Embryonic facial prominence (tissue), 1 donor: Measurements from ENCODE around the gene NINL.

ENCODE experiments used
- DNase-seq: peaks from one replicate; pipeline ENCODE4 v3.0.0-alpha.2; 2016; ENCODE audit errors: extremely low spot score

NINL gene

DNA sequence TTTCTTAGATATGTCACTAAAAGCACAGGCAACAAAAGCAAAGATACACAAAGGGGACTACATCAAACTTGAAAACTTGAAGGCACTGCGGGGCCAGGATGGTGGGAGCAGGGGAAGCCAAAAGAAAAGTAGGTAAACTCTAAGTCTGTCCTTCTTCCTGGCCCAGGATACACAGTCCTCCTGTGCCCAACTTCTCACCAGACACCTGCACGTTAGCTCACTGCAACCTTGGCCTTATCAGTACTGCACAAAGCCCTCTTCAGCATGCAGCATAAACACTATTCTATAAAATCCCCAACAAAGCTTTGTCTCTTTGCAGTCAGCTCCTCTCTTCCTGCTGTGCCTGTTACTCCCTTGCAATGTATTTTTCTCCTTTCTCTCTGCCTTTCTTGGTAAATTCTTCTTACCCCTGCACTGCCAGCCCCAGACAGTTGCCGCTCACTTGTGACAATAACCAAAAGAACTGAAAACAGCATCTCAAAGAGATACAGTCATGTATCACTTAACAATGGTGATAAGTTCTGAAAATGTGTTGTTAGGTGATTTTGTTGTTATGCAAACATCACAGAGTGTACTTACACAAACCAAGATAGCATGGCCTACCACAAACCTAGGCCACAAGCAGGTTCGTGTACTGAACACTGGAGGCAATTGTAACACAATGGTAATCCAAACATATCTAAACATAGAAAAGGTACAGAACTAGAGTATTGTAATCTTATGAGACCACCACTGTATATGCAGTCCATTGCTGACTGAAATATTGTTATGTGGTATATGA, 51.2 kb downstream of the NINL start:
- no peak for DNase-seq

DNA sequence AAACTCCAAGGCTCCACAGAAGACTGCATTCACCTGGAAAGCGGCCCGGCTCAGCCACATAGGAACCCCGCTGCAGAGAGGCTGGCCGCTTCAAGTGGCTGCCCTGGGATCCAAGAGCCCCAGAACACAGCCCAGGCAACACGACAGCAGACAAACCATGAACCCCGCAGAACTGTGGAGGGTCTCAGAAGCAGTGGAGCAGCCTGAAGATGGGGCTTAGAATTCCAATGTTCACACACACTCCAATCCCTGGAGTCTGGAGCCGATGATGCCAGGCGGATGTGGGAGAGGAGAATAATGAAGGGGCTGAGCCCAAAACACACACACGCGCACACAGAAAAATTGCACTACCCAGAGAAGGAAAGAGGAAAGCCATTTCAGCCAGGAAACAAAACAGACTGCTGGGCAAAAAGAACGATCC, 52.4 kb downstream of the NINL start:
- DNase-seq = no peak

DNA sequence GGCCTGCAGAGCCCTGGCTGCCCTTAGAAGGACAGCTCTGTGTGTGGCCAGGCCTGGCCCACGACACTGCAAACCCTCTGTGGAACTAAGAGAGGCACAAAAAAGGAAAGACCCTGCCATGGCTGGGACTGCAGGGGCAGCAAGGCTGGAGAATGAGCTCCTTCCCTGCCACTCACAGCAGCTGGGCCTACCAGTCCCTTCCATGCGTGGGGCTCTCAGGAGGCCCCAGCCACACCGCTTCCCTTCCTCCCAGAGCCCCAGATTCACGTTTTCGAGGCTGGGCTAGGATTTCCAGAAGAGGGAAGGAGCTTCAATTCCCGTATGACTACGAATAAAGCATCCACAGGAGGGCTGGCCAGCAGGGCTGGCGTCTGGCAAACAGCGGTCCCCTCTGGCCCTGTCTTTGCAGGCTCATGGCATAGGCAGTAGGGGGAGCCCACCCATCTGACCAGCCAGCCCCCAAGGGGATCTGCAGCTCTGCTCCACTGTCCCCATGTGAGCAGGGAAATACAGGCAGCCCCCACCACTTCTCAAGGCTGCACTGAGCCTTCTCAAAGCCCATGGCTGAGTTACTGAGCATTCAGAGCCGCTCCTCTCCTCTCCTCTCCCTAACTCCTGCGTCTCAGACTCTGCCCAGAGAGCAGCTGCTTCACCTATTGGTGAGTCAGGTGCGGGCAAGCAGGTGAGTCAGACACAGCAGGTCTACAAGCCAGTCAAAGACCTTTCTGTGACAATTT, 53.1 kb downstream of the NINL start:
- no peak for DNase-seq

DNA sequence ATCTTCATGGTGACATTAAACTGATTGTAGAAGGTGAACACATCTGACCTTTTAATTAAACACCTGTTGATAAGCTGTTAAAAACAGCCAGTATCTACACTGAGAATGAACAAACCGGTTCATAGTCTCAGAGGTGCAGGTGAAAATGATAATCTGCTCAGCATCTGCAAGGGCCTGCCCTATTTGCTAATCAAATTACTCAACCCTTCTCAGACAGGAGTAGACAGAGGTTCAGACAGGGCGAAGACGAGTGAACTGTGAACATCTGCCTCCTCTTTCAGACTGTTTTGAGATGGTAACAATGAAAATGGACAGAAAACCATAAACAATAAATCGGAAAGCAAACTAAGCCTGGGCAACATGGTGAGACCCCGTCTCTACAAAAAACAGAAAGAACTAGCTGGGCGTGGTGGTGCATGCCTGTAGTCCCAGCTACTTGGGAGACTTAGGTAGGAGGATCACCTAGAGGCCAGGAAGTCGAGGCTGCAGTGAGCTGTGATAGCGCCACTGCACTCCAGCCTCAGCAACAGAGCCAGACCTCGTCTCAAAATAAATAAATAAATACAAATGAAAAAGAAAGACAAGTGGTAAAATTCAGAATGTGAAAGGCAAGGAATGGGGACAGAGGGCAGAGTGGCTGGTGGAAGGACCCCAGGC, 55.9 kb downstream of the NINL start:
- DNase-seq = no peak

DNA sequence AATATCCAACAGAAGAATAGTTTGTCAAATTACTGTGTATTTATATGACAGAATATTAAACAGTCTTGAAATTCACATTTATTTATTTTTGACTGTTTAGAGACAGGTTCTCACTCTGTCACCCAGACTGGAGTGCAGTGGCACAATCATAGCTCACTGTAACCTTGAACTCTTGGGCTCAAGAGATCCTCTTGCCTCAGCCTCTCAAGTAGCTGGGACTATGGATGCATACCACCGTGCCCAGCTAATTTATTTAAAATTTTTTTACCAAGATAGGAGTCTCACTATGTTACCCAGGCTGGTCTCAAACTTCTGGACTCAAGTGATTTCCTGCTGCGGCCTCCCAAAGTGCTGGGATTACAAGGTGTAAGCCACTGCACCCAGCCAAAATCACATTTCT, 57.4 kb downstream of the NINL start:
- DNase-seq = no peak

DNA sequence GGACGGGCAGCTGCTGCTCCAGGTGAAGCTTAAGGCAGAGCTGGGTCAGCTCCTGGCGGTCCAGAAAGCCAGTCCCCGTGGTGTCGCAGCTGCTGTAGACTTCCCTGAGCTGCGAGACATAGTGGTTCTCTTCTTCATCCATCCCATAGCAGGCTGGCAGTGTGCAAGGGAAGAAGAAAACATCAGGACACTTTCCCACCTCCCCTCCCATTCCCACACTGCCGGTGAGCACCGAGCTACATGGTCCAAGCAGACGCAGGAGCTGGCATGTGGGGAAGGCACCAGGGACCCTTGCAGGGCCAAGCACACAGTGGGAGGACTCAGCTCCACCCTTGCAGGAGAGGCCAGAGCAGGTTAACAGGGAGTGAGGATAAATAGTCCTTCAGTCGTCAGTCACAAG, 58.9 kb downstream of the NINL start:
- no peak for DNase-seq

DNA sequence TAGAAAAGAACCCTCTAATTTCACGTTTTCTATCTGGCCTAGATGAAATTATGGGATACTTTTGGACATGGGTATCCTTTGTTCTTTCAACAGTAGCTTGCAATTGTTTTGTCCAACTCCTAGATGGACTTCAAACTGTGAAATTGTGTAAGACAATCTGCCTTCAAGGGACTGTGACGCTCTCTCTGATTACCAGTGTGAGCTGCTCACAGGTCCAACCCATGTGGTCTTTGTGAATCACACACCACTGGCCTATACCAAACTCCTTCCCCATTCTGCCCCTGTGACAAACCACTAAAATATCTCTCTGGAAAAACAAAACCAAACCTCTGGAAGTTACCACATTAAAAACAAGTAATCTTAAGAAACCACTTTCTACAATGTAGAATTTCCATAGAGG, 59.5 kb downstream of the NINL start:
- DNase-seq = no peak

DNA sequence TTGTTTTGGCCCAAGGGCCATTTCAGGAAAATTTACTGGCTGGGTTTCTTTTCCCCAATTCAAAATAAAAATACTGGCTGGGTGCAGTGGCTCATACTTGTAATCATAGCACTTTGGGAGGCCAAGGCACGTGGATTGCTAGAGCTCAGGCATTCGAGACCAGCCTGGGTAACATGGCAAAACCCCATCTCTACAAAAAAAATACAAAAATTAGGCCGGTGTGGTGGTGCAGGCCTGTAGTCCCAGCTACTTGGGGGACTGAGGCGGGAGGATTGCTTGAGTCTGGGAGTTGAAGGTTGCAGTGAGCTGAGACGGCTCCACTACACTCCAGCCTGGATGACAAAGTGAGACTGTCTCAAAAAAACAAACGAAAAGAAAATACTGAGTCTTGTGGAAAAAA, 60.0 kb downstream of the NINL start:
- DNase-seq = no peak

DNA sequence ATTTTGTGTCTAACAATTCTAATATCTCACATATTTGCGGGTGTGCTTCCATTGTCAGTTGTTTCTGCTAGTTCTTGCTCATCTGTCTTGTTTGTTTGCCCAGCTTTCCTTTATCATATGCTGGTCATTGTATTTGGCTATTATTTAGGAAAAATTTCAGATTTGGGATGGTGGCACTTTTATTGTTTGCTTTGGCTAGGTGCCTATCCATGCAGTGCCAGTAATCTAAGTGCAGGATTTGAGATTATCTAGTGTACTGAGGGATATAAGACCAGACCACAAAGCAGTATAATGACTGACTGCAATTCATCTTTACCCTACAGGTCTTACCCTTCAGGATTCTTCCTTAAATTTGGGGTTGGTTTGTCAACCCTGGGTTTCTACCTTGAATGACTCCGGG, 63.9 kb downstream of the NINL start:
- DNase-seq = no peak

DNA sequence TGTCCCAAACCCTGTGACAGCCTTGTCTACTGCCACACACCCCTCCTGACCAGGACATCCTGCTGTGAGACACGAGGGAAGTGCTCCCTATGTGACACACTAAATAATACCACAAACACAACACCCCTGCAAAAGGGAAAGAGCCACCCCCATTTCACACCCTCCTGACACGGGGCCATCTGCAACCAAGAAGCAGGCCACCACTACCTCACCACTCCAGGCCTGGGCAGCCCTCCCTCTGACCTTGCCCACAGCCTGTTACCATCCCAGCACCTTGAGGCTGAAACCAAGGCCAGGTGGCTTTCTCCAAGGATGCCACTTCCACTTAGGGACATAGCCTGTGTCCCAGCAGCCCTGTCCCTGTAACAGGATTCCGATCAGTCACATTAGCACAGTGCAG, 68.2 kb downstream of the NINL start:
- DNase-seq = no peak

DNA sequence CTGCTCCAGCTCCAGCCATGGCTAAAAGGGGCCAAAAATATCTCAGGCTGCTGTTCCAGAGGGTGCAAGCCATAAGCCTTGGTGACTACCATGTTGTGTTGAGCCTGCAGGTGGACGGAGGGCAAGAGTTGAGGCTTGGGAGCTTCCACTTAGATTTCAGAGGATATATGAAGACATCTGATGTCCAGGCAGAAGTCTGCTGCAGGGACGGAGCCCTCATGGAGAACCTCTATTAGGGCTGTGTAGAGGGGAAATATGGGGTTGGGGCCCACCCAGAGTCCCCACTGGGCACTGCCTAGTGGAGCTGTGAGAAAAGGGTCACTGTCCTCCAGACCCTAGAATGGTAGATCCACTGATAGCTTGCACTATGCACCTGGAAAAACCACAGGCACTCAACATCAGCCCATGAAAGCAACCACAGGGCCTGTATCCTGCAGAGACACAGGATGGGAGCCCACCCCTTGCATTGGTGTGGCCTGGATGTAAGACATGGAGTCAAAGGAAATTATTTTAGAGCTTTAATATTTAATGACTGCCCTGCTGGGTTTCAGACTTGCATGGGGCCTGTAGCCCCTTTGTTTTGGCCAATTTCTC, 70.5 kb downstream of the NINL start:
- DNase-seq = no peak

DNA sequence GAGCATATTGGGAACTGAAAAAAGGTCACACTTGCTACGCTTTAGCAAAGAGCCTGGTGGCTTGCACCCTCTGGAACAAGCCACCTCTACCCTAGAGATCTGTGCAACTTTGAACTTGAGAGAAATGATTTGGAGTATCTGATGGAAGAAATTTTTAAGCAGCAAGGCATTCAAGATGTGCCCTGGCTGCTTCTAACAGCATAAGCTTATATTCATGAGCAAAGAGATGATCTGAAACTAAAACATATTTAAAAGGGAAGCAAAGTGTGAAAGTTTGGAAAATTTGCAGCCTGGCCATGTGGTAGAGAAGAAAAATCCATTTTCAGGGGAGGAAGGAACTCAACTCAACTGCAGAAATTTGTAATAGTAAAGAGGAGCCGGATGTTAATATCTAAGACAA, 71.1 kb downstream of the NINL start:
- DNase-seq = no peak

DNA sequence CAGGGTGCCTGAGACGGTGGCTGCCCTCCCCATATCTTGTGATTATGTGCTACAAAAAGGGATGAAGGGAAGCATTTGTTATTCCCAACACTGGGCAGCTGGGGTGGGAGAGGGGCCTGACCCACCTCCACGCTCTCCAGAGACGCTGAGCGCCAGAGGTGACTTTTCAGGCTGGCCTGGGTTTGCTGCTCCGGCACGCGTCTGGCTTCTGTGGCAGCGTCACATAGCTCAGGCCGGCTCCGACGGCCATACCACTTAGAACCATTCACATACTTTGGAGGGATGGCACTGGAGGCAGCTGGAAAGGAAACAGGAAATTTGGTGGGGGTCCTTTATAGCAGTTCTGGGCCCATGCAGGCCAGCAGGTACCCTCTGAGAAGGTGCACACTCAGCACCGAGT, 72.6 kb downstream of the NINL start:
- no peak for DNase-seq

DNA sequence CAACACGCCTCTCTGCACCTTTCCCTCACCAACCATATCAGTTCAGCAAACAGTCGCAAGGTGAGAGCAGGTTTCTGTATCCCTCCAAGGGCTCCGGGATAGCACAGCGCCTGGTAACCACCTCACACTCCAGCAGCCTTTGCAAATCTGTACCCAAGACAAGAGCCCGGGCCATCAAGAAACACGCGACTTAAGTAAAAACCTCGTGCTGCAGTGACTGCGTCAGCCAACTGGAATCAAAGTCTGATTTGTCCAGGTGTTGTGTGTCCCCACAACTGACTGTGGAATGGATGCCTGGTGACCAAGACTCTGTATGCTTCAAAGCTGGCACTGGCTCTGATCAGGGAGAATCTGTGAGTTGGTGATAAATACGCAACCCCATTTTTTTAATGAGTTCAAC, 74.1 kb downstream of the NINL start:
- no peak for DNase-seq

DNA sequence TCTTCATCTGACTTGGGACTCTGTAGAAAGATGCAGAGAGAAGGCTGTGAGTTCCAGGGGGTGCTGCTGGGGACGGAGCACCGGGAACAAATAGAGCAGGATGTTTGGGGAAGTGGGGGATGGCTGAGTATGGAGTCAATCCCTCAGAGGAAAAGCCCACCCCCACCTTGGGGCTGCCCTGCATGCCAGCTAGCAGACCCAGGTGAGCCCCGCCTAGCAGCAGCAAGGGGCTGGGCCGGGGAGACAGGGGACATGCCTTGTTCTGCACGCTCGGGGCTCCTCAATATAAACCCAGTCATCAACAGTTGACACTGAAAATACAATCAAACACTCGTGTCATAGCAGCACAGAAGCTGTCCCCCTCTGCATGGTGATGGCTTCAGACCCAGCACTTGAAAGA, 74.6 kb downstream of the NINL start:
- DNase-seq = no peak

DNA sequence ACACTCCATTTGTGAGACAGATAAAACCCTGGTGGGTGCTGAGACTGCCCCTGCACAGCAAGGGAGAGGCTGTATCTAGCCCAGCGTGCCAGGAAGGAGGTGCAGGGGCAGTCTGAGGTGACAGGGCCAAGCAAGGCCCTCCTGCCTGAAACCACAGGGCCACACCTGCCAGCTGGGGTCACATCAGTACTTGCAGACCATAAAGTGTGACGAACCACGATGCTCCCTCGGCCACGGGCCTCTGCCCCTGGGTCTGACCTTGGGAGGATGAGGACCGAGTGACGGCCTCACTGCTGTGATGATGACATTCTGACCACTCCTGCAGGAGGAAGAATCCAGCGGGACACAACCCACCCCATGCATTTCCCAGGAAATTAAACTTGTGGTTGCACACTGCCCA, 75.1 kb downstream of the NINL start:
- no peak for DNase-seq

DNA sequence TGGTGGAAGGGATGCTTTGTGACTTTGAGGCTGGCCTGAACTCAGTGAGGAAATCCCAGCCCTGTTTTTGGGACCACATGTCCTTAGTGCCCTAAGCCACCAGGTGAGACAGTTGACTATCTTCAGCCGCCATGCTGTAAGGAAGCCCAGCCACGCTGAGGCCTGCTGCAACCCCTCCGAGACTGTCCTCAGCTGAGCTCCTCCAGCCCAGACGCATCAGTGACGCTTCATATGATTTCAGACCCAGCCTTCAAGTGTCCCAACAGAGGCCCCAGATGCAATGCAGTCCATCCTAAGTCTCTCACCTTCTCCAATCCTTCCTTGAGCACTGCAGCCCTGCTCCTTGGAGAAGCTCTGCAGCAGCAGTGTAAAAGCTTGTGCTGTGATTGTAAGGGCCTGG, 76.2 kb downstream of the NINL start:
- no peak for DNase-seq

DNA sequence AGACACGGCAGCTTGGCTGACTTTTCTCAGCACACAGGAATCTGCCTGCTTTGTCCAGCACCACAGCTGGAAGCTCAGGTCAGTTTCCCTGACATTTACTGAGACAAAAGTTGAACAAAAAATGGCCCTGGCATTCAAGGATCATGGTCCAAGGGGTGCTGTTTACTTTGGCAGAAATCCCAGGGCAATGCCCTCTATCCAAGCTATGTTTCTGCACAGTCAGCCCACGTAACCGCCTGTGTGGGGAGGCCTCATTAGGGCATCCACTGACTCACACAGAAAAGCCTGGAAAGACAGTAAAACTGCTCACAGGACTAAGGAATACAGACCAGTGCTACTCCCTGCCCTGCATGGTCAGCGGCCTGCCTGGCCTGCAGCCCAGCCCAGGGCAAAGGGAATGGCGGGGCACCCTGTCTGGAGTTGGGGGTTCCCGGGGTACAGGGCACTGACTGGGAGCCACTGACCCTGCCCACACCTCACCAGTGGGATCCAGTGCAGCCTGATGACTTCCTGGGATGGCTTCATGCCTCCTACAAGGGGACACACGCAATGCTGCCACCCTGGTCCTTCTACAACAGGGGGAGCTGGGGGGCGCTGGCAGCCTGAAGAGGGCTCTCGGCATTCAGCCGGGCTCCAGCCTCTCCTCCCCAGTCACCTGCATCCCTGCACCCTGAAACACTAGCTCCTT, 77.1 kb downstream of the NINL start:
- DNase-seq = no peak

DNA sequence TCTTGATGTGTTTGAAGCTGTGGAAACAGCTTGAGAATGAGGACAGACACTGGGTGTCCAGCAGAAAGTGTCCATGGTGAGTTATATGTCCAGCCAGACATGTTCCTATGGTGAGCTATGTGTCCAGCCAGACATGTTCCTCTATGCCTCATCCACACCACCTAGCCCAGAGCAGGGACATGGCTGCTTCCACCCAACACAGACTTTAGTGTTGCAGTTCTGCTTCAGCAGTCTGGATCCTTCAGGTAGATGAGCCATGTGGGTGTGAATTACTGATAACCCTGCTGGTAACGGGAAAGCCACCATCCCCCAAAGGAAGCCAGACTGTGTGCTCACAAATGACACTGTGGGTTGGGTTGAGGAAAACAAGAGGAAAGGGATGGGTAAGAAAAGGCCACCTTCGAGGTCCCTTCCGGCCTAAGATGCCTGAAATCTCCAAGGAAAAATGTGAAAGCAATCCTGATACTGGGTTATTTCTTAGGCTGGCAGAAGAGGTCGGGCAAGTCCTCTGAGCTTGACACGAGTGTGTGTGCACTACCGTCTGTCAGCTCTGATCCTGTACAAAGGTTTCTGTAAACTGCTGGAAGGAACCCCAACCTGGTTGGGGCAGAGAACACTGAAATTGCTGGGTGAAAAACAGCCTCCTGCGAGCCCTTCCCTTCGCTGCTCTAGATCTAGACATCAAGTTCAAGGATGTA, 77.8 kb downstream of the NINL start:
- DNase-seq = no peak

DNA sequence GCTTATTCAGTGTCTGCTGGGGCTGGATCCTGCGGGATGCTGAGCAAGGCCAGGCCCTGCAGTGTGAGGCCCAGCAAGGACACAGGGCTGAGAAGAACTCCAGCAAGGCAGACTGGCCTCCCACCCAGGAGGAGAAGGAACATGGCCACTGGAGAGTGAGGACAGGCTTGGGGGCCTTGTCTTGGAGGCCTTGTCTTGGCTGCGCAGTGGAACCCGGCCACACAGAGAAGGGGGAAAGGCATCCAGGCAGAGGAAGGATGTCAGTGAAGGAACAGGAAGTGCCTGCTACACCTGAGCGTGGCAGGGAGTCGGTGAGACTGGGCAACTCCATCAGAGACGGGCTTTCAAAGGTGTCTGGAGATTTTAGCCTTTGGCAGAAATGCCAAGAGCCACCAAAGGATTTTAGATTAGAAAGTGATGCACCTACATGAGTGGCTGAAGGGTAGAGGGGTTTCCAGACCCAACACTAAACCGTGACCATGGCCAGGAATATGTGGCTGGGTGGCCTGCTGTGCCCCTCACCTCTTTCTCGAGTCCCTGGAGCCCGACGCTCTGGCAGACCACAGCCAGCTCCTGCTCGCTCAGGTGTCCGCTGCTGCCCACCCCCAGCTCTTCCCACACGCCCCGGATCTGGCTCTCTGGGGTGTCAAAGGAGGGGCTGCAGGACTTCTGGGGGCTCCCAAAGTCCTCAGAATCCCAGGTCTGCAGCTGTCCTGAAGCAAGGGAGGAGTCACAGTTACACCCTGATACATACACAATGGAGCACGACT, 80.8 kb downstream of the NINL start:
- DNase-seq = no peak

DNA sequence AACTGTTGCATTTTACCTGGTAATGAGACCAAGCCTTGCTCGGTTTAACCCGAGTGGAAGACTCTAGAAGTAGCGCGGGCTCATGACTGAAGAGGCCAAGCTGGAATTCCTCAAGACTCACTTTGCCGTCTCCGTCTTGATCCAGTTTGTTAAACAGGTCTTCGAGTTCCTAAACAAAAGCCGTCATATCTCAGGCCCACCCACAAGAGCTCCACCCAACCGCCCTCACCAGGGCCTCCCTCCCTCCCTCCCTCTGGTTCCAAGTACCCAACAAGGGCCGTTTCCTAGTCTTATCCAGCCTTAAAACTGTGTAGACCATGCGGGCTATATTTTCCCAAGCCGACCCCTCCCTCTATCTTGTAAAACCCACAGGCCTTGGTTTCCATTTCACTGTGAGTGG, 81.4 kb downstream of the NINL start:
- DNase-seq = no peak
